PC-3 (cell line): ENCODE results near the gene IGFL1. TPM values are rescaled to one million over a fixed set of nuclear protein-coding genes. Genes with fewer than 3 reads are reported as not detected.
"Not testable (repeated sequence)": the region's sequence is repeated elsewhere in the genome, so short reads cannot be mapped to it uniquely, and the experiment has no call there.

ENCODE experiments used
- ATAC-seq: fragments of 200-7000 bp; cut with Tn5 transposase; 2 replicates; pipeline ENCODE4 v1.9.1; 2020; ENCODE audit warnings: mild to moderate bottlenecking, moderate library complexity
- BruUV-seq: library from RNA; stranded (reverse); fragments of 400-500 nt; replicated peaks from 2 replicates; lab custom pipeline; 2021; lab: Mats Ljungman, UMichigan
- CTCF ChIA-PET: fragments of 300-600 bp; sonication (Branson Sonifier 250); formaldehyde crosslinking; loops from one replicate; lab custom pipeline; 2022; ENCODE audit warnings: antibody characterized with exemption; lab: Charles Lee
- POLR2A ChIA-PET: fragments of 300-600 bp; sonication (Branson Sonifier 250); formaldehyde crosslinking; loops from one replicate; lab custom pipeline; 2022; ENCODE audit warnings: antibody characterized with exemption; ENCODE audit not compliant: unreplicated experiment; lab: Charles Lee
- DNase-seq: peaks from one replicate; pipeline ENCODE4 v3.0.0-alpha.2; 2015
- H2AFZ ChIP-seq: fragments of 300-600 bp; sonication (generic); 2 replicates; pipeline ENCODE4 v1.6.0; 2016; ENCODE audit warnings: antibody characterized with exemption, low read length
- H3F3A ChIP-seq: fragments of 300-600 bp; sonication (generic); one replicate; pipeline ENCODE4 v1.6.0; 2017; ENCODE audit warnings: antibody characterized with exemption, low read length, control low read depth, mild to moderate bottlenecking; ENCODE audit not compliant: unreplicated experiment
- H3K27ac ChIP-seq: fragments of 300-600 bp; sonication (generic); 2 replicates; pipeline ENCODE4 v1.5.1; 2016; ENCODE audit warnings: mild to moderate bottlenecking, low read length
- H3K27me3 ChIP-seq: fragments of 300-600 bp; sonication (generic); 2 replicates; pipeline ENCODE4 v1.6.1; 2016; ENCODE audit warnings: low read length, mixed read lengths
- H3K36me3 ChIP-seq: fragments of 300-600 bp; sonication (generic); 2 replicates; pipeline ENCODE4 v1.6.1; 2016; ENCODE audit warnings: low read depth, mixed run types, low read length, mixed read lengths
- H3K4me1 ChIP-seq: fragments of 300-600 bp; sonication (generic); 2 replicates; pipeline ENCODE4 v1.5.1; 2016; ENCODE audit warnings: low read length; ENCODE audit not compliant: insufficient read depth
- H3K4me2 ChIP-seq: fragments of 300-600 bp; sonication (generic); 2 replicates; pipeline ENCODE4 v1.6.0; 2016; ENCODE audit warnings: low read length
- H3K4me3 ChIP-seq: fragments of 300-600 bp; sonication (generic); 2 replicates; pipeline ENCODE4 v1.5.1; 2016; ENCODE audit warnings: mild to moderate bottlenecking, low read length, mixed read lengths
- H3K79me2 ChIP-seq: fragments of 300-600 bp; sonication (generic); 2 replicates; pipeline ENCODE4 v1.6.1; 2017; ENCODE audit warnings: low read length, mixed read lengths
- H3K9ac ChIP-seq: fragments of 300-600 bp; sonication (generic); 2 replicates; pipeline ENCODE4 v1.6.0; 2016; ENCODE audit warnings: mild to moderate bottlenecking, low read length
- H3K9me2 ChIP-seq: fragments of 300-600 bp; sonication (generic); replicated peaks from 2 replicates; pipeline ENCODE4 v1.6.1; 2016; ENCODE audit warnings: mixed run types, low read length, mixed read lengths
- H3K9me3 ChIP-seq: fragments of 300-600 bp; sonication (generic); 2 replicates; pipeline ENCODE4 v1.6.1; 2016; ENCODE audit warnings: low read length, mixed read lengths
- H4K20me1 ChIP-seq: fragments of 300-600 bp; sonication (generic); 2 replicates; pipeline ENCODE4 v1.6.1; 2016; ENCODE audit warnings: low read length, mixed read lengths
- EZH2 ChIP-seq: fragments of 300-600 bp; sonication (generic); IDR thresholded peaks from one replicate; pipeline ENCODE4 v1.6.1; 2017; ENCODE audit warnings: antibody characterized with exemption, mild to moderate bottlenecking, low read length; ENCODE audit not compliant: unreplicated experiment
- EZH2phosphoT487 ChIP-seq: fragments of 300-600 bp; sonication (generic); IDR thresholded peaks from 2 replicates; pipeline ENCODE4 v1.6.1; 2018; ENCODE audit warnings: mild to moderate bottlenecking, antibody characterized with exemption, low read length, borderline replicate concordance
- intact Hi-C: fragments of 100-400 bp; cut with micrococcal nuclease; formaldehyde crosslinking; loops from 2 replicates; pipeline ENCODE4 v1.9.0; 2023
- total RNA-seq: library from RNA; depleted of rRNA; stranded (reverse); fragments of >200 nt; gene quantifications from 2 replicates; pipeline ENCODE4 v1.2.3, GENCODE V29; 2014
- TF ChIP-seq, protein P1 (sequence below): fragments of 300-600 bp; sonication (generic); conservative IDR thresholded peaks from 2 replicates; pipeline ENCODE4 v1.5.1; 2017; ENCODE audit warnings: antibody characterized with exemption, low read depth, mild to moderate bottlenecking, low read length

IGFL1 gene
- total RNA-seq, 1 experiment from 2014 or later: 0.77 TPM

DNA sequence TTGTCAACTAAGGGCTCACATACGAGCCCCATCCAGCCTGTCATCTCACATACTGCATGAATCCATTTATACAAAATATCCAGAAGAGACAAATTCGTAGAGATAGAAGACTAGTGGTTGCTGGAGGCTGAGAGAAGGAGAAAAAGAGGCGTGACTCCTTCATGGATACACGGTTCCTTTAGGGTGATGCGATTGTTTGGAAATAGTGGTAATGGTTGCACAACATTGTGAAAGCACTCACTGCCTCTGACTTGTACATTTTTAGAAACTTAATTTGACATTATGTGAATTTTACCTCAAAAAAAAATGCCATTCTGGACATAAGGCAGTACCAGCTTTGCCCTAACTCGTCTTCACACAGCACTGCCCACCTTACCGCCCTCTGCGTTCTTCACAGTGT lies 27.3 kb downstream of the IGFL1 start:
- TF ChIP-seq EZH2: no peak
- TF ChIP-seq, protein P1, sequence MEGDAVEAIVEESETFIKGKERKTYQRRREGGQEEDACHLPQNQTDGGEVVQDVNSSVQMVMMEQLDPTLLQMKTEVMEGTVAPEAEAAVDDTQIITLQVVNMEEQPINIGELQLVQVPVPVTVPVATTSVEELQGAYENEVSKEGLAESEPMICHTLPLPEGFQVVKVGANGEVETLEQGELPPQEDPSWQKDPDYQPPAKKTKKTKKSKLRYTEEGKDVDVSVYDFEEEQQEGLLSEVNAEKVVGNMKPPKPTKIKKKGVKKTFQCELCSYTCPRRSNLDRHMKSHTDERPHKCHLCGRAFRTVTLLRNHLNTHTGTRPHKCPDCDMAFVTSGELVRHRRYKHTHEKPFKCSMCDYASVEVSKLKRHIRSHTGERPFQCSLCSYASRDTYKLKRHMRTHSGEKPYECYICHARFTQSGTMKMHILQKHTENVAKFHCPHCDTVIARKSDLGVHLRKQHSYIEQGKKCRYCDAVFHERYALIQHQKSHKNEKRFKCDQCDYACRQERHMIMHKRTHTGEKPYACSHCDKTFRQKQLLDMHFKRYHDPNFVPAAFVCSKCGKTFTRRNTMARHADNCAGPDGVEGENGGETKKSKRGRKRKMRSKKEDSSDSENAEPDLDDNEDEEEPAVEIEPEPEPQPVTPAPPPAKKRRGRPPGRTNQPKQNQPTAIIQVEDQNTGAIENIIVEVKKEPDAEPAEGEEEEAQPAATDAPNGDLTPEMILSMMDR: no peak
- TF ChIP-seq EZH2phosphoT487: no peak
- no peak for ATAC-seq
- Histone ChIP-seq H3K9me2 (no peaks in the 10 kb centered on the region), H2AFZ (no peak overlapping the region), H3K79me2 (no peaks in the 10 kb centered on the region), H4K20me1 (no peaks in the 10 kb centered on the region), H3F3A (no peaks in the 10 kb centered on the region), H3K4me3 (no peak overlapping the region), H3K4me2 (no peak overlapping the region), H3K36me3 (no peaks in the 10 kb centered on the region), H3K9me3 (no peaks in the 10 kb centered on the region), H3K27me3 (no peaks in the 10 kb centered on the region), H3K4me1 (peaks cover 12% of the 10 kb centered on the region; the same call in 1 of the 2 replicates), H3K27ac (no peak overlapping the region), H3K9ac (no peak overlapping the region)
- ChIA-PET CTCF (no interaction called here), POLR2A (no interaction called here)
- intact Hi-C loops: no loop called here
- no peak for DNase-seq
- no TSS peak for BruUV-seq

DNA sequence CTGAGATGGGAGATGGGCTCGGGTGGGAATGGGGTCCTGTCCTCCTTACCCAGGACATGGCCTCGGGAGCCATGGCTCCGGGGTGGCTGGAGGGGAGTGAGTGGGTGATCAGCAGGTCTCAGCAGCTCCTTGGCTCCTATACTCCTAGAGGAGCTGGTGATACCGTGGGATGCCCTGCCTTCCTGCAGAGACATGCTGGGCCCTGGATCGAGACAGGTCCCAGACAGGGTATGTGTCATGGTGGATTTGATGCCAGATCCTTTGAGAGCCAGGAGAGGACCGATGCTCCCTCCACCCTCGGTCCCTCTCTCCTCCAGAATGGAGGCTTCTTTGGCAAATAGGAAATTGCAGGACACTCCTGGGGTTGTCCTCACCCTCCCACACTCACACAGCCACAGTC lies 32.0 kb downstream of the IGFL1 start:
- H3K79me2 ChIP-seq, CTCF ChIA-PET, POLR2A ChIA-PET, H3K9ac ChIP-seq, H2AFZ ChIP-seq, H3K36me3 ChIP-seq, H3K27ac ChIP-seq, DNase-seq, intact Hi-C loops, H3K27me3 ChIP-seq, H3K9me2 ChIP-seq, H3K4me3 ChIP-seq, H4K20me1 ChIP-seq, H3K4me2 ChIP-seq, ATAC-seq, BruUV-seq, H3F3A ChIP-seq, H3K9me3 ChIP-seq: not testable (repeated sequence)
- H3K4me1 ChIP-seq: peaks cover 13% of the 10 kb centered on the region

DNA sequence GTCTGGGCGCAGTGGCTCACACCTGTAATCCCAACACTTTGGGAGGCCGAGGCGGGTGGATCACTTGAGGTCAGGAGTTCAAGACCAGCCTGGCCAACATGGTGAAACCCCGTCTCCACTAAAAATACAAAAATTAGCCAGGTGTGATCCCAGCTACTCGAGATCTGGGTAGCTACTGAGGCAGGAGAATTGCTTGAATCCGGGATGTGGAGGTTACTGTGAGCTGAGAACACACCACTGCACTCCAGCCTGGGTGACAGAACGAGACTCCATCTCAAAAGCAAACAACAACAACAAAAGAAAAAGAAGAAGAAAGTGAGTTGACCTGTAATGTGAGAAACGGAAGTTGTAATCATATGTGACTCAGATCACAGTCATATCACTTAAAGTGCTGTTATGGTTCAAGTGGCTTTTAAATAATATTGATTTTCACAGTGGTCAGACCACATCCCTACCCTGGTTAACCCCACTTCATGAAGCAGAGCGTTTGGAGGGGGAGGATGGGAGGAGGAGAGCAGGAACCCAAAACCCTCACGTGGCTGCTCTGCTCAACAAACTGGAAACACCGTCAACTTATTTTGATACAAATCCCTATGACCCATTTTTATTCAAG lies 33.2 kb downstream of the IGFL1 start:
- H4K20me1 ChIP-seq, H3K4me3 ChIP-seq, H3F3A ChIP-seq, CTCF ChIA-PET, H3K27me3 ChIP-seq, H3K36me3 ChIP-seq, H3K9me3 ChIP-seq, H3K27ac ChIP-seq, H3K79me2 ChIP-seq, BruUV-seq, intact Hi-C loops, H2AFZ ChIP-seq, H3K9ac ChIP-seq, POLR2A ChIA-PET, H3K9me2 ChIP-seq: not testable (repeated sequence)
- Histone ChIP-seq H3K4me2 (0 out of 2 replicates have a peak overlapping the region, but pooled peaks have one; percentile 16), H3K4me1 (peaks cover 13% of the 10 kb centered on the region)
- ATAC-seq (peak; percentile 81), DNase-seq (peak; percentile 88)

DNA sequence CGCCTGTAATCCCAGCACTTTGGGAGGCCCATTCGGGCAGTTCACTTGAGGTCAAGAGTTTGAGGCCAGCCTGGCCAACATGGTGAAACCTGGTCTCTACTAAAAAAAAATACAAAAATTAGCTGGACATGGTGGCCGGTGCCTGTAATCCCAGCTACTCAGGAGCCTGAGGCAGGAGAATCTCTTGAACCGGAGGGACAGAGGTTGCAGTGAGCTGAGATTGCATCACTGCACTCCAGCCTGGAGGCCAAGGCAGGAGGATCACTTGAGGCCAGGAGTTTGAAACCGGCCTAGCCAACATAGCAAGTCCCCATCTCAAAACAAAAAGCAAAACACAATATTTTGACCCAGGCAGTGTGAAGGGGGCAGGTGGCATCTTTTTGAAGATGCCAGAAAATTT lies 35.3 kb downstream of the IGFL1 start:
- H3K27ac ChIP-seq, H3K27me3 ChIP-seq, H3K4me1 ChIP-seq, BruUV-seq, H3K9ac ChIP-seq, H3K79me2 ChIP-seq, DNase-seq, H3K9me2 ChIP-seq, H2AFZ ChIP-seq, H4K20me1 ChIP-seq, POLR2A ChIA-PET, H3K4me3 ChIP-seq, H3K36me3 ChIP-seq, H3K9me3 ChIP-seq, H3F3A ChIP-seq, H3K4me2 ChIP-seq, ATAC-seq: not testable (repeated sequence)
- intact Hi-C loops: loop anchor here (1.0 to 2.0 kb wide), 4 partner anchors 76 to 236 kb away; no protein-coding TSS in a partner anchor
- CTCF ChIA-PET: interaction anchor here (0.6 to 1.2 kb wide), 4 partner anchors 75 to 186 kb away, joined by 3 to 5 read pairs (median 4); no protein-coding TSS in a partner anchor
